B cell (primary cell): ENCODE data around the gene TOGARAM1. TPM values are rescaled to one million over a fixed set of nuclear protein-coding genes. Genes with fewer than 3 reads are reported as not detected.

Experiments used
- ATAC-seq: fragments of 200-7000 bp; cut with Tn5 transposase; one replicate; pipeline ENCODE4 v1.10.0; 2021; ENCODE audit warnings: low read depth, mild to moderate bottlenecking, moderate number of reproducible peaks, moderate library complexity
- CTCF ChIA-PET: fragments of 350-600 bp; sonication (Branson Sonifier 250); formaldehyde crosslinking; loops from one replicate; lab custom pipeline; 2021; ENCODE audit warnings: antibody characterized with exemption, inconsistent platforms; lab: Charles Lee
- POLR2A ChIA-PET: fragments of 350-600 bp; sonication (Branson Sonifier 250); formaldehyde crosslinking; loops from one replicate; lab custom pipeline; 2021; ENCODE audit warnings: antibody characterized with exemption; lab: Charles Lee
- DNase-seq: peaks from one replicate; pipeline ENCODE4 v3.0.0; 2013
- H2AFZ ChIP-seq: 2 replicates; pipeline ENCODE4 v1.6.1; 2012; ENCODE audit warnings: mild to moderate bottlenecking, low read depth, low read length; ENCODE audit not compliant: insufficient read depth, poor library complexity, severe bottlenecking
- H3K27ac ChIP-seq, 2 donors: 1 replicate in 1 of 2; 2 replicates in 1 of 2; pipeline ENCODE4 v1.5.1; 2012 to 2013; ENCODE audit warnings: low read length in 2 of 2, mild to moderate bottlenecking in 2 of 2, moderate library complexity in 1 of 2
- H3K27me3 ChIP-seq, 4 experiments: fragments of 200-600 bp in 1 of 4; sonication (generic) in 1 of 4; replicated peaks in 1 of 4; 1 replicate in 2 of 4; 2 replicates in 2 of 4; pipeline versions ENCODE4 v1.6.1 to v1.7.0; 2013 to 2016; ENCODE audit warnings: low read length in 3 of 4, mild to moderate bottlenecking in 2 of 4, mixed read lengths in 1 of 4, moderate library complexity in 1 of 4; ENCODE audit not compliant: insufficient read depth in 4 of 4, control insufficient read depth in 3 of 4; ENCODE audit errors: control extremely low read depth in 1 of 4
- H3K36me3 ChIP-seq, 2 experiments: replicated peaks in 1 of 2; 1 replicate in 1 of 2; 2 replicates in 1 of 2; pipeline versions ENCODE4 v1.6.1 to v1.7.1; 2013; ENCODE audit warnings: low read length in 1 of 2; ENCODE audit not compliant: insufficient read depth in 2 of 2, control insufficient read depth in 1 of 2; ENCODE audit errors: control extremely low read depth in 1 of 2, extremely low read depth in 1 of 2
- H3K4me1 ChIP-seq, 2 donors: fragments of 200-600 bp in 1 of 2; sonication (generic) in 1 of 2; 1 replicate in 1 of 2; 2 replicates in 1 of 2; pipeline versions ENCODE4 v1.5.1 to v1.6.1; 2013 to 2017; ENCODE audit warnings: low read length in 2 of 2; ENCODE audit not compliant: control insufficient read depth in 2 of 2, insufficient read depth in 2 of 2
- H3K4me2 ChIP-seq: replicated peaks from 2 replicates; pipeline ENCODE3; 2012; ENCODE audit warnings: mild to moderate bottlenecking, low read depth, low read length; ENCODE audit not compliant: poor library complexity, severe bottlenecking
- H3K4me3 ChIP-seq, 5 experiments: fragments of 200-600 bp in 1 of 5; sonication (generic) in 1 of 5; 1 replicate in 3 of 5; 2 replicates in 2 of 5; pipeline versions ENCODE4 v1.5.1 to v1.7.0; 2011 to 2016; ENCODE audit warnings: low read length in 4 of 5, mild to moderate bottlenecking in 4 of 5, low read depth in 2 of 5, control low read depth in 1 of 5, moderate library complexity in 1 of 5; ENCODE audit not compliant: insufficient read depth in 1 of 5; ENCODE audit errors: control extremely low read depth in 1 of 5, extremely low read depth in 1 of 5
- H3K79me2 ChIP-seq: fragments of 200-600 bp; sonication (generic); one replicate; pipeline ENCODE4 v1.6.0; 2016; ENCODE audit warnings: low read length; ENCODE audit not compliant: control insufficient read depth, insufficient read depth
- H3K9ac ChIP-seq: fragments of 200-600 bp; sonication (generic); 2 replicates; pipeline ENCODE4 v1.6.1; 2017; ENCODE audit warnings: mild to moderate bottlenecking, low read length, moderate library complexity
- H3K9me3 ChIP-seq, 3 donors: one replicate each; pipeline versions ENCODE4 v1.6.1 to v1.7.1; 2013; ENCODE audit warnings: low read length in 2 of 3; ENCODE audit not compliant: control insufficient read depth in 2 of 3, insufficient read depth in 1 of 3; ENCODE audit errors: control extremely low read depth in 1 of 3
- H4K20me1 ChIP-seq: 2 replicates; pipeline ENCODE4 v1.6.0; 2012; ENCODE audit warnings: mild to moderate bottlenecking, low read length; ENCODE audit not compliant: insufficient read depth, control insufficient read depth, poor library complexity, severe bottlenecking
- H3K27ac Mint-ChIP-seq: one replicate; pipeline ENCODE4 v1.8.0; 2021; ENCODE audit warnings: mixed read lengths
- H3K27me3 Mint-ChIP-seq: one replicate; pipeline ENCODE4 v1.8.0; 2021; ENCODE audit warnings: mixed read lengths
- H3K4me1 Mint-ChIP-seq: one replicate; pipeline ENCODE4 v1.8.0; 2021; ENCODE audit warnings: mixed read lengths
- H3K4me3 Mint-ChIP-seq: one replicate; pipeline ENCODE4 v1.8.0; 2021; ENCODE audit warnings: mixed read lengths
- H3K9me3 Mint-ChIP-seq: one replicate; pipeline ENCODE4 v1.8.0; 2022; ENCODE audit warnings: mixed read lengths; ENCODE audit not compliant: insufficient read depth
- CTCF ChIP-seq: fragments of 200-600 bp; IDR thresholded peaks from one replicate; pipeline ENCODE4 v1.8.0; 2022; ENCODE audit warnings: antibody characterized with exemption, mild to moderate bottlenecking
- EZH2 ChIP-seq: IDR thresholded peaks from 2 replicates; pipeline ENCODE4 v1.6.1; 2012; ENCODE audit warnings: borderline replicate concordance, low read depth, mild to moderate bottlenecking, moderate library complexity, low read length; ENCODE audit not compliant: insufficient read depth, poor library complexity, severe bottlenecking
- WGBS: methylation state at CpG from one replicate; pipeline ENCODE4 v1.1.5; 2013; ENCODE audit warnings: missing lambda C conversion rate; ENCODE audit not compliant: insufficient coverage; 5-methylcytosine and 5-hydroxymethylcytosine counted together
- intact Hi-C: fragments of 100-400 bp; cut with micrococcal nuclease; formaldehyde crosslinking; loops from one replicate; pipeline ENCODE4 v1.10.0; 2022
- polyA plus RNA-seq: library from polyadenylated mRNA; depleted of rRNA; stranded (reverse); fragments of >200 nt; gene quantifications from 2 replicates; pipeline ENCODE4 v1.2.3, GENCODE V29; 2012
- total RNA-seq, 2 donors: library from RNA; stranded (reverse); fragments of 120-200 nt in 1 of 2; gene quantifications; 1 replicate in 1 of 2; 2 replicates in 1 of 2; pipeline versions ENCODE4 v1.2.3 to v1.2.4, GENCODE V29; 2013 to 2022

TOGARAM1 gene
- total and polyA plus RNA-seq, 2 donors (not counting 1 experiment from before 2014, with no cell fraction given) = 3.4 to 23.9 TPM

GRCh38 chr14:44914849-44915248, 47.1 kb upstream of the TOGARAM1 start:
- ChIA-PET POLR2A (no interaction called here), CTCF (interaction anchor here (0.8 to 3.1 kb wide), 3 partner anchors 220 to 356 kb away, joined by 3 to 26 read pairs (median 3); partner anchors contain the start of gene FKBP3)
- no peak overlapping the region for H3K9ac ChIP-seq
- peaks cover 29% of the 10 kb centered on the region for H3K27me3 Mint-ChIP-seq
- no peaks in the 10 kb centered on the region for H3K9me3 Mint-ChIP-seq
- H3K4me3 ChIP-seq = no peak overlapping the region
- H3K79me2 ChIP-seq = no peaks in the 10 kb centered on the region
- H3K27ac ChIP-seq = no peak overlapping the region
- H3K4me2 ChIP-seq = no peak overlapping the region
- H3K27me3 ChIP-seq = peaks cover 0 to 30% (median 21%) of the 10 kb centered on the region in 4 experiments
- peaks cover 5 to 8% of the 10 kb centered on the region in 2 donors for H3K4me1 ChIP-seq
- no peak overlapping the region for H2AFZ ChIP-seq
- WGBS = 89% methylated on average over 2 of the region's 4 CpGs
- H3K9me3 ChIP-seq = peaks cover 2 to 8% (median 3%) of the 10 kb centered on the region in 3 donors
- DNase-seq (no peak), ATAC-seq (no peak)
- no peak overlapping the region for H3K27ac Mint-ChIP-seq
- peaks cover 4% of the 10 kb centered on the region for H3K4me1 Mint-ChIP-seq
- intact Hi-C loops = no loop called here
- no peak overlapping the region for H3K4me3 Mint-ChIP-seq
- no peaks in the 10 kb centered on the region for H4K20me1 ChIP-seq
- TF ChIP-seq CTCF = no peak
- H3K36me3 ChIP-seq = no peaks in the 10 kb centered on the region

- Mint-ChIP-seq H3K9me3 (no peaks in the 10 kb centered on the region), H3K27ac (no peak overlapping the region), H3K4me1 (no peaks in the 10 kb centered on the region), H3K4me3 (no peak overlapping the region), H3K27me3 (no peaks in the 10 kb centered on the region)
- intact Hi-C loops = no loop called here
- POLR2A ChIA-PET = no interaction called here
- no peak overlapping the region for H3K9ac ChIP-seq
- CTCF ChIA-PET = interaction anchor here (0.5 kb wide), 1 partner anchor 341 kb away, joined by 4 read pairs; no protein-coding TSS in a partner anchor
- no peak for ATAC-seq
- H4K20me1 ChIP-seq = peaks cover 6% of the 10 kb centered on the region
- H2AFZ ChIP-seq = no peak overlapping the region
- DNase-seq = no peak
- H3K9me3 ChIP-seq = no peaks in the 10 kb centered on the region
- peaks cover 5 to 8% of the 10 kb centered on the region in 2 experiments for H3K36me3 ChIP-seq
- H3K27ac ChIP-seq = no peak overlapping the region
- 94% methylated on average over 4 of the region's 7 CpGs for WGBS
- no peak overlapping the region for H3K4me2 ChIP-seq
- H3K4me1 ChIP-seq = no peaks in the 10 kb centered on the region
- H3K27me3 ChIP-seq = no peaks in the 10 kb centered on the region
- TF ChIP-seq CTCF (no peak), EZH2 (no peak)
- H3K79me2 ChIP-seq = no peaks in the 10 kb centered on the region
- H3K4me3 ChIP-seq = no peak overlapping the region
Observed at GRCh38 chr14:44928793-44929192, 33.2 kb upstream of the TOGARAM1 start.
